Neural progenitor cell (in vitro differentiated cells): ENCODE results near the gene ANGPTL8.

Experiments used
- CTCF ChIP-seq: fragments of 200-600 bp; sonication (generic); IDR thresholded peaks from 2 replicates; pipeline ENCODE4 v1.5.1; 2017; ENCODE audit warnings: antibody characterized with exemption, mild to moderate bottlenecking
- EZH2 ChIP-seq: fragments of 200-600 bp; sonication (generic); IDR thresholded peaks from 2 replicates; pipeline ENCODE4 v1.6.1; 2017; ENCODE audit warnings: antibody characterized with exemption, mild to moderate bottlenecking, moderate library complexity
- EZH2phosphoT487 ChIP-seq: fragments of 200-600 bp; sonication (generic); IDR thresholded peaks from 2 replicates; pipeline ENCODE4 v1.6.1; 2017; ENCODE audit warnings: antibody characterized with exemption

GRCh38 chr19:11242025-11242424, 2.6 kb downstream of the ANGPTL8 start:
- TF ChIP-seq CTCF (no peak), EZH2phosphoT487 (no peak), EZH2 (no peak)
